ENCODE measurements around the gene SFXN5. TPM values are rescaled to one million over a fixed set of nuclear protein-coding genes. Genes with fewer than 3 reads are reported as not detected.

The SFXN5 gene
- total and polyA plus RNA-seq, 2 donors (not counting 3 experiments of a cell fraction or from before 2014, with no cell fraction given), result 18.7 to 28.6 TPM

- Histone ChIP-seq H3K79me2 (ENCODE audit: control insufficient read depth, insufficient read depth, low read length) (no peaks in the 10 kb centered on the region), H2AFZ (ENCODE audit: low read depth, low read length) (no peak overlapping the region), H4K20me1 (replicated peaks; ENCODE audit: control insufficient read depth, extremely low read depth, insufficient read depth, low read length) (no peaks in the 10 kb centered on the region), H3K9me3 (replicated peaks; ENCODE audit: control insufficient read depth, insufficient read depth, low read length) (no peaks in the 10 kb centered on the region), H3K27ac (ENCODE audit: insufficient read depth, low read depth, low read length) (no peak overlapping the region), H3K9me1 (replicated peaks; ENCODE audit: control insufficient read depth, extremely low read depth, insufficient read depth, low read length) (no peaks in the 10 kb centered on the region), H3K27me3 (ENCODE audit: control insufficient read depth in 2 of 2, insufficient read depth in 2 of 2, low read length in 2 of 2) (no peaks in the 10 kb centered on the region), H3K4me1 (ENCODE audit: control insufficient read depth, extremely low read depth, insufficient read depth, low read length) (no peaks in the 10 kb centered on the region), H3K4me2 (ENCODE audit: insufficient read depth, low read length) (no peak overlapping the region), H3K36me3 (ENCODE audit: control insufficient read depth in 2 of 2, extremely low read depth in 1 of 2, insufficient read depth in 2 of 2, low read length in 2 of 2) (no peaks in the 10 kb centered on the region), H3K4me3 (replicated peaks in 1 of 3; ENCODE audit: insufficient read depth in 1 of 3, low read depth in 1 of 3, low read length in 3 of 3) (no peak overlapping the region), H3K9ac (replicated peaks; ENCODE audit: extremely low read depth, insufficient read depth, low read length) (no peak overlapping the region)
- TF ChIP-seq EZH2 (IDR thresholded peaks at IDR 0.05; ENCODE audit: borderline replicate concordance, low read depth, low read length, severe bottlenecking), result no peak
- TF ChIP-seq MYC (IDR thresholded peaks at IDR 0.05; ENCODE audit: low read depth, low read length), result no peak
- no peak for TF ChIP-seq CTCF (IDR thresholded peaks at IDR 0.05; ENCODE audit: extremely low read depth in 1 of 2, insufficient read depth in 1 of 2, low read depth in 1 of 2, low read length in 2 of 2)
- no peak for TF ChIP-seq JUN (IDR thresholded peaks at IDR 0.05; ENCODE audit: borderline replicate concordance, insufficient read depth, insufficient read length, low read depth)
- no peak for TF ChIP-seq FOS (IDR thresholded peaks at IDR 0.05; ENCODE audit: borderline replicate concordance, insufficient read depth, low read length)
- no peak for TF ChIP-seq POLR2AphosphoS5 (IDR thresholded peaks at IDR 0.05; ENCODE audit: insufficient read depth, low read depth, low read length)
- TF ChIP-seq MAX (IDR thresholded peaks at IDR 0.05; ENCODE audit: insufficient read depth, insufficient read length), result no peak
- no peak for TF ChIP-seq GATA2 (IDR thresholded peaks at IDR 0.05; ENCODE audit: insufficient read depth, insufficient read length, low read depth, low read length)
- no peak for TF ChIP-seq POLR2A (IDR thresholded peaks at IDR 0.05; ENCODE audit: low read depth, low read length)
- FAIRE-seq, result no peak
- dilution Hi-C loops (cut with MboI; ENCODE audit: extremely low pct_ligation_motif_present, low sequenced_read_pairs), result no loop called here
- no peak for DNase-seq (ENCODE audit: low read depth, low spot score)
- POLR2A ChIA-PET, result no interaction called here
- intact Hi-C loops (cut with micrococcal nuclease), result no loop called here
- no TSS peak for BruUV-seq (replicated peaks)
- CTCF ChIA-PET, result no interaction called here
Measured at GRCh38 chr2:72945450-72946019, 126.0 kb downstream of the SFXN5 start.
